ENCODE measurements around the gene ABCB9. TPM values are rescaled to one million over a fixed set of nuclear protein-coding genes. Genes with fewer than 3 reads are reported as not detected.

The ABCB9 gene
- total RNA-seq, 2 donors from 2014 or later, result 8.2 to 50.0 TPM

GRCh38 chr12:122985338-122986257 is 19.3 kb upstream of the ABCB9 start:
- peak overlapping the region; percentile 57 to 64 for H3K27ac ChIP-seq

GRCh38 chr12:122984612-122985337 is 18.5 kb upstream of the ABCB9 start:
- 31% methylated on average over 34 of the region's 34 CpGs for WGBS
- intact Hi-C loops (cut with DNase I), result loop anchor here (5.0 kb wide), 3 partner anchors 168 to 598 kb away; partner anchors contain the start of genes MPHOSPH9, MTRFR, PITPNM2 and TMED2
- no peak for TF ChIP-seq POLR2AphosphoS5 (IDR thresholded peaks at IDR 0.05)
- no peak for TF ChIP-seq CTCF (IDR thresholded peaks at IDR 0.05)
- no peak for TF ChIP-seq POLR2A (IDR thresholded peaks at IDR 0.05)
- Histone ChIP-seq H3K4me1 (replicated peaks) (peaks cover 27% of the 10 kb centered on the region), H3K27ac (peak overlapping the region; percentile 57 to 64), H3K4me3 (no peak overlapping the region), H3K9me3 (no peaks in the 10 kb centered on the region), H3K36me3 (no peaks in the 10 kb centered on the region), H3K27me3 (replicated peaks; ENCODE audit: insufficient read depth) (no peaks in the 10 kb centered on the region)
- no peak for DNase-seq (ENCODE audit: low spot score)

More at GRCh38 chr12:122985338-122986257, 19.3 kb upstream of the ABCB9 start:
- Histone ChIP-seq H3K9me3 (no peaks in the 10 kb centered on the region), H3K36me3 (no peaks in the 10 kb centered on the region), H3K4me3 (no peak overlapping the region), H3K27me3 (replicated peaks; ENCODE audit: insufficient read depth) (no peaks in the 10 kb centered on the region), H3K4me1 (replicated peaks) (peaks cover 24% of the 10 kb centered on the region)
- WGBS, result 83% methylated on average over 42 of the region's 45 CpGs
- DNase-seq (ENCODE audit: low spot score), result no peak
- intact Hi-C loops (cut with DNase I), result no loop called here
- TF ChIP-seq POLR2AphosphoS5 (IDR thresholded peaks at IDR 0.05) (no peak), CTCF (IDR thresholded peaks at IDR 0.05) (no peak), POLR2A (IDR thresholded peaks at IDR 0.05) (no peak)

GRCh38 chr12:122983789-122984515 is 17.7 kb upstream of the ABCB9 start:
- TF ChIP-seq POLR2AphosphoS5 (IDR thresholded peaks at IDR 0.05) (peak; percentile 25), CTCF (IDR thresholded peaks at IDR 0.05) (no peak)
- peak overlapping the region; percentile 62 to 64 for H3K27ac ChIP-seq
- WGBS, result 10% methylated on average over 9 of the region's 9 CpGs
- intact Hi-C loops (cut with DNase I), result loop anchor here (5.0 kb wide), 3 partner anchors 168 to 598 kb away; partner anchors contain the start of genes MPHOSPH9, MTRFR, PITPNM2 and TMED2
- H3K4me3 ChIP-seq, result no peak overlapping the region
- no peaks in the 10 kb centered on the region for H3K9me3 ChIP-seq
- no peaks in the 10 kb centered on the region for H3K36me3 ChIP-seq
- no peak for DNase-seq (ENCODE audit: low spot score)
- peaks cover 35% of the 10 kb centered on the region for H3K4me1 ChIP-seq (replicated peaks)
- H3K27me3 ChIP-seq (replicated peaks; ENCODE audit: insufficient read depth), result no peaks in the 10 kb centered on the region

- WGBS, result 60% methylated on average over 21 of the region's 21 CpGs
- Histone ChIP-seq H3K9me3 (no peaks in the 10 kb centered on the region), H3K4me1 (replicated peaks) (peaks cover 36% of the 10 kb centered on the region), H3K4me3 (no peak overlapping the region), H3K27ac (peak overlapping the region; percentile 62 to 64), H3K36me3 (no peaks in the 10 kb centered on the region), H3K27me3 (replicated peaks; ENCODE audit: insufficient read depth) (no peaks in the 10 kb centered on the region)
- intact Hi-C loops (cut with DNase I), result loop anchor here (5.0 kb wide), 3 partner anchors 169 to 599 kb away; partner anchors contain the start of genes MPHOSPH9, MTRFR, PITPNM2 and TMED2
- TF ChIP-seq CTCF (IDR thresholded peaks at IDR 0.05), result no peak
- no peak for TF ChIP-seq POLR2A (IDR thresholded peaks at IDR 0.05)
- TF ChIP-seq POLR2AphosphoS5 (IDR thresholded peaks at IDR 0.05), result no peak
- no peak for DNase-seq (ENCODE audit: low spot score)
These were observed 16.9 kb upstream of the ABCB9 start for GRCh38 chr12:122982963-122983788.

Measured in prostate gland (tissue), 2 donors.